ENCODE measurements around the gene SLC16A12. TPM values are rescaled to one million over a fixed set of nuclear protein-coding genes. Genes with fewer than 3 reads are reported as not detected.
A peak's percentile ranks its signal among the peaks of the same experiment; 100 is the strongest.

The SLC16A12 gene
- total RNA-seq, result 27.6 and 110 TPM in 2 replicates

- no peak for DNase-seq (ENCODE audit: low read depth)
Measured at GRCh38 chr10:89535171-89536012, at the start of gene SLC16A12. TSS of gene SLC16A12 (minus strand) at chr10:89535594. CDS start at chr10:89462578, 73,016 bp downstream.

GRCh38 chr10:89582022-89582421 lies 46.6 kb upstream of the SLC16A12 start:
- no peak for DNase-seq (ENCODE audit: low read depth)

GRCh38 chr10:89580243-89580642 lies 44.8 kb upstream of the SLC16A12 start:
- no peak for DNase-seq (ENCODE audit: low read depth)

GRCh38 chr10:89576696-89577095 lies 41.3 kb upstream of the SLC16A12 start:
- DNase-seq (ENCODE audit: low read depth), result no peak

GRCh38 chr10:89576022-89576421 lies 40.6 kb upstream of the SLC16A12 start:
- DNase-seq (ENCODE audit: low read depth), result no peak

- DNase-seq (ENCODE audit: low read depth), result no peak
Measured at GRCh38 chr10:89575031-89575430, 39.6 kb upstream of the SLC16A12 start.

GRCh38 chr10:89574368-89574767 lies 39.0 kb upstream of the SLC16A12 start:
- no peak for DNase-seq (ENCODE audit: low read depth)

- DNase-seq (ENCODE audit: low read depth), result no peak
Measured at GRCh38 chr10:89567576-89568245, 32.3 kb upstream of the SLC16A12 start.

- DNase-seq (ENCODE audit: low read depth), result no peak
Measured at GRCh38 chr10:89566992-89567391, 31.6 kb upstream of the SLC16A12 start.

GRCh38 chr10:89566095-89566950 lies 30.9 kb upstream of the SLC16A12 start:
- DNase-seq (ENCODE audit: low read depth), result peak; percentile 44

GRCh38 chr10:89565180-89565579 lies 29.8 kb upstream of the SLC16A12 start:
- DNase-seq (ENCODE audit: low read depth), result no peak

GRCh38 chr10:89563861-89564478 lies 28.6 kb upstream of the SLC16A12 start:
- DNase-seq (ENCODE audit: low read depth), result peak; percentile 57

- no peak for DNase-seq (ENCODE audit: low read depth)
Measured at GRCh38 chr10:89563311-89563710, 27.9 kb upstream of the SLC16A12 start.

GRCh38 chr10:89556600-89556999 lies 21.2 kb upstream of the SLC16A12 start:
- peak; percentile 95 for DNase-seq (ENCODE audit: low read depth)

GRCh38 chr10:89555688-89556445 lies 20.5 kb upstream of the SLC16A12 start:
- peak; percentile 86 for DNase-seq (ENCODE audit: low read depth)

GRCh38 chr10:89554433-89554832 lies 19.0 kb upstream of the SLC16A12 start:
- DNase-seq (ENCODE audit: low read depth), result no peak

- DNase-seq (ENCODE audit: low read depth), result peak; percentile 98
Measured at GRCh38 chr10:89553064-89553734, 17.8 kb upstream of the SLC16A12 start.

GRCh38 chr10:89552213-89552612 lies 16.8 kb upstream of the SLC16A12 start:
- no peak for DNase-seq (ENCODE audit: low read depth)

GRCh38 chr10:89550509-89550908 lies 15.1 kb upstream of the SLC16A12 start:
- no peak for DNase-seq (ENCODE audit: low read depth)

- peak; percentile 32 for DNase-seq (ENCODE audit: low read depth)
Measured at GRCh38 chr10:89549510-89549909, 14.1 kb upstream of the SLC16A12 start.
